H1 (cell line): ENCODE results near the gene DFFB. TPM values are rescaled to one million over a fixed set of nuclear protein-coding genes. Genes with fewer than 3 reads are reported as not detected.

Experiments used
- CTCF ChIA-PET: fragments of 300-600 bp; sonication (Branson Sonifier 250); formaldehyde crosslinking; loops from one replicate; lab custom pipeline; 2021; ENCODE audit not compliant: partially characterized antibody; lab: Charles Lee
- POLR2A ChIA-PET: fragments of 300-600 bp; sonication (Branson Sonifier 250); formaldehyde crosslinking; loops from one replicate; lab custom pipeline; 2021; ENCODE audit warnings: inconsistent platforms; ENCODE audit not compliant: partially characterized antibody; lab: Charles Lee
- DNase-seq, 2 experiments: peaks; one replicate each; pipeline versions ENCODE4 v3.0.0 to v3.0.0-alpha.2; 2010 to 2022; ENCODE audit warnings: low spot score in 2 of 2, low read depth in 1 of 2, mixed read lengths in 1 of 2
- FAIRE-seq: peaks from 2 replicates; lab custom pipeline; 2011; peaks lifted over from hg19 to GRCh38; lab: Jason Lieb, UNC
- H2AFZ ChIP-seq: 2 replicates; pipeline ENCODE4 v1.8.1; 2012; ENCODE audit warnings: low read length, inconsistent platforms
- H2AK5ac ChIP-seq: 2 replicates; pipeline ENCODE4 v1.6.1; 2013; ENCODE audit warnings: low read depth, low read length
- H2BK120ac ChIP-seq: replicated peaks from 2 replicates; pipeline ENCODE3; 2013; ENCODE audit warnings: low read depth, low read length, inconsistent platforms
- H2BK12ac ChIP-seq: 2 replicates; pipeline ENCODE4 v1.6.1; 2013; ENCODE audit warnings: low read depth, low read length
- H2BK15ac ChIP-seq: 2 replicates; pipeline ENCODE4 v1.6.1; 2013; ENCODE audit warnings: low read length
- H2BK20ac ChIP-seq: 2 replicates; pipeline ENCODE4 v1.6.1; 2013; ENCODE audit warnings: low read length
- H2BK5ac ChIP-seq: 2 replicates; pipeline ENCODE4 v1.6.1; 2013; ENCODE audit warnings: low read depth, low read length
- H3K14ac ChIP-seq: 2 replicates; pipeline ENCODE4 v1.6.1; 2013; ENCODE audit warnings: inconsistent platforms; ENCODE audit not compliant: insufficient read length
- H3K18ac ChIP-seq: 2 replicates; pipeline ENCODE4 v1.6.1; 2013; ENCODE audit warnings: low read length; ENCODE audit errors: extremely low read depth
- H3K23ac ChIP-seq: 2 replicates; pipeline ENCODE4 v1.6.1; 2013; ENCODE audit warnings: inconsistent platforms; ENCODE audit not compliant: insufficient read length
- H3K23me2 ChIP-seq: 2 replicates; pipeline ENCODE4 v1.6.1; 2013; ENCODE audit warnings: low read depth, low read length
- H3K27ac ChIP-seq: 2 replicates; pipeline ENCODE4 v1.6.1; 2011; ENCODE audit warnings: low read depth, low read length, inconsistent platforms
- H3K27me3 ChIP-seq, 4 experiments: replicated peaks in 1 of 4; 1 replicate in 1 of 4; 2 replicates in 3 of 4; pipeline versions ENCODE4 v1.6.1 to v1.8.1; 2011 to 2013; ENCODE audit warnings: low read length in 3 of 4, mild to moderate bottlenecking in 3 of 4, inconsistent platforms in 2 of 4, mixed read lengths in 2 of 4, moderate library complexity in 1 of 4; ENCODE audit not compliant: control insufficient read depth in 3 of 4, insufficient read depth in 3 of 4; ENCODE audit errors: extremely low read depth in 1 of 4
- H3K36me3 ChIP-seq, 4 experiments: 2 replicates each; pipeline versions ENCODE4 v1.6.1 to v1.8.1; 2011 to 2013; ENCODE audit warnings: mild to moderate bottlenecking in 4 of 4, low read length in 3 of 4, moderate library complexity in 2 of 4, control low read depth in 1 of 4, inconsistent platforms in 1 of 4; ENCODE audit not compliant: insufficient read depth in 4 of 4, control insufficient read depth in 2 of 4
- H3K4ac ChIP-seq: replicated peaks from 2 replicates; pipeline ENCODE3; 2013; ENCODE audit warnings: low read length, low read depth, mixed read lengths, inconsistent platforms; ENCODE audit not compliant: insufficient read length
- H3K4me1 ChIP-seq, 4 experiments: replicated peaks in 1 of 4; 1 replicate in 1 of 4; 2 replicates in 3 of 4; pipeline versions ENCODE4 v1.6.1 to v1.8.1; 2011 to 2013; ENCODE audit warnings: low read length in 3 of 4, inconsistent platforms in 2 of 4, mixed read lengths in 1 of 4; ENCODE audit not compliant: insufficient read depth in 4 of 4, control insufficient read depth in 3 of 4
- H3K4me2 ChIP-seq, 2 experiments: 2 replicates each; pipeline versions ENCODE4 v1.6.1 to v1.8.1; 2011 to 2013; ENCODE audit warnings: low read depth in 2 of 2, low read length in 2 of 2, control low read depth in 1 of 2, inconsistent platforms in 1 of 2, mild to moderate bottlenecking in 1 of 2; ENCODE audit not compliant: insufficient read depth in 1 of 2
- H3K4me3 ChIP-seq, 4 experiments: fragments of 200-600, 300-600 bp in 1 of 4; sonication (generic), shearing (Covaris generic), sonication (Bioruptor Twin) in 1 of 4; 2 replicates each; pipeline versions ENCODE4 v1.5.1 to v1.8.1; 2011 to 2016; ENCODE audit warnings: low read length in 4 of 4, low read depth in 3 of 4, control low read depth in 2 of 4, inconsistent platforms in 2 of 4, mild to moderate bottlenecking in 2 of 4, mixed read lengths in 1 of 4, moderate library complexity in 1 of 4; ENCODE audit not compliant: insufficient read depth in 2 of 4; ENCODE audit errors: extremely low read depth in 1 of 4
- H3K56ac ChIP-seq: replicated peaks from 2 replicates; pipeline ENCODE3; 2013; ENCODE audit warnings: low read depth, mild to moderate bottlenecking, mixed read lengths, low read length, inconsistent platforms; ENCODE audit not compliant: insufficient read length
- H3K79me1 ChIP-seq: 2 replicates; pipeline ENCODE4 v1.6.1; 2013; ENCODE audit warnings: low read depth, low read length, control low read depth
- H3K79me2 ChIP-seq, 2 experiments: 2 replicates each; pipeline versions ENCODE4 v1.6.1 to v1.8.1; 2012 to 2013; ENCODE audit warnings: low read length in 2 of 2, mild to moderate bottlenecking in 2 of 2, inconsistent platforms in 1 of 2; ENCODE audit not compliant: insufficient read depth in 2 of 2, control insufficient read depth in 1 of 2
- H3K9ac ChIP-seq, 4 experiments: replicated peaks in 1 of 4; 1 replicate in 1 of 4; 2 replicates in 3 of 4; pipeline versions ENCODE4 v1.6.1 to v1.8.1; 2011 to 2013; ENCODE audit warnings: low read depth in 3 of 4, low read length in 3 of 4, control low read depth in 2 of 4, mild to moderate bottlenecking in 2 of 4, moderate library complexity in 2 of 4, inconsistent platforms in 1 of 4; ENCODE audit errors: extremely low read depth in 1 of 4
- H3K9me3 ChIP-seq, 2 experiments: 2 replicates each; pipeline versions ENCODE4 v1.6.1 to v1.8.1; 2012 to 2013; ENCODE audit warnings: mild to moderate bottlenecking in 2 of 2, moderate library complexity in 2 of 2, control low read depth in 1 of 2, inconsistent platforms in 1 of 2, low read depth in 1 of 2, low read length in 1 of 2, mixed read lengths in 1 of 2; ENCODE audit not compliant: insufficient read depth in 2 of 2
- H4K20me1 ChIP-seq, 2 experiments: replicated peaks in 1 of 2; 2 replicates each; pipeline versions ENCODE3 to v1.8.1; 2011 to 2013; ENCODE audit warnings: inconsistent platforms in 2 of 2, low read length in 2 of 2, mild to moderate bottlenecking in 1 of 2; ENCODE audit not compliant: insufficient read depth in 2 of 2, control insufficient read depth in 1 of 2
- H4K5ac ChIP-seq: 2 replicates; pipeline ENCODE4 v1.6.1; 2013; ENCODE audit warnings: low read length, low read depth, mixed read lengths, inconsistent platforms; ENCODE audit not compliant: insufficient read length
- H4K8ac ChIP-seq: 2 replicates; pipeline ENCODE4 v1.8.0; 2013; ENCODE audit warnings: mild to moderate bottlenecking, moderate library complexity, low read length, inconsistent platforms; ENCODE audit not compliant: insufficient read depth; ENCODE audit errors: extremely low read depth
- H4K91ac ChIP-seq: replicated peaks from 2 replicates; pipeline ENCODE3; 2013; ENCODE audit warnings: low read length, mixed read lengths, inconsistent platforms; ENCODE audit not compliant: insufficient read length
- RAD21 ChIP-seq, 2 experiments: IDR thresholded peaks in 1 of 2; conservative IDR thresholded peaks in 1 of 2; 2 replicates each; pipeline ENCODE4 v1.6.1; 2011; ENCODE audit warnings: low read depth in 2 of 2, low read length in 2 of 2, improper control_type of control experiment in 1 of 2, inconsistent platforms in 1 of 2, mild to moderate bottlenecking in 1 of 2, moderate library complexity in 1 of 2
- SUZ12 ChIP-seq: fragments of 200-600 bp; sonication (generic); IDR thresholded peaks from 2 replicates; pipeline ENCODE4 v1.6.1; 2012; ENCODE audit warnings: mild to moderate bottlenecking, inconsistent platforms, low read length, moderate library complexity, mixed read lengths
- TAF1 ChIP-seq: IDR thresholded peaks from 2 replicates; pipeline ENCODE4 v1.6.1; 2011; ENCODE audit warnings: mild to moderate bottlenecking, low read depth, low read length
- TAF7 ChIP-seq: optimal IDR thresholded peaks from 2 replicates; pipeline ENCODE3; 2011; ENCODE audit warnings: low read depth, mild to moderate bottlenecking, inconsistent platforms, low read length, moderate library complexity, borderline replicate concordance
- WGBS, 2 experiments: shearing (Covaris generic) in 1 of 2; methylation state at CpG; one replicate each; pipeline versions ENCODE4 v1.1.6 to v1.1.7; 2013 to 2015; ENCODE audit warnings: low lambda C conversion rate in 2 of 2, mixed read lengths in 2 of 2, inconsistent platforms in 1 of 2, low coverage in 1 of 2, missing lambda C conversion rate in 1 of 2; ENCODE audit not compliant: insufficient replicate concordance in 2 of 2, insufficient coverage in 1 of 2, insufficient read length in 1 of 2; ENCODE audit errors: extremely low coverage in 1 of 2, missing lambda C conversion rate in 1 of 2; 5-methylcytosine and 5-hydroxymethylcytosine counted together
- polyA plus RNA-seq, 7 experiments: library from polyadenylated mRNA; depleted of rRNA in 3 of 7; stranded (reverse) in 5 of 7; unstranded in 2 of 7; fragments of >200 nt in 5 of 7; fragments of 200-250 nt in 2 of 7; gene quantifications; 1 replicate in 5 of 7; 2 replicates in 1 of 7; 4 replicates in 1 of 7; pipeline versions ENCODE4 v1.2.1 to v1.2.3, GENCODE V29; 2011 to 2013; ENCODE audit warnings: missing spikeins in 2 of 7, mixed read lengths in 2 of 7
- total RNA-seq: library from RNA; stranded (reverse); fragmentation: NEBNext Ultra II Directional; extraction: Animal tissue kit (Norgen Biotek cat#: 25700); gene quantifications from 2 replicates; pipeline ENCODE4 v1.2.1, GENCODE V29; 2021

DFFB gene
- total and polyA plus RNA-seq, 2 of the 8 experiments (the other 6 are each of a cell fraction or from before 2014, with no cell fraction given) = 8.6 to 11.9 TPM

DNA sequence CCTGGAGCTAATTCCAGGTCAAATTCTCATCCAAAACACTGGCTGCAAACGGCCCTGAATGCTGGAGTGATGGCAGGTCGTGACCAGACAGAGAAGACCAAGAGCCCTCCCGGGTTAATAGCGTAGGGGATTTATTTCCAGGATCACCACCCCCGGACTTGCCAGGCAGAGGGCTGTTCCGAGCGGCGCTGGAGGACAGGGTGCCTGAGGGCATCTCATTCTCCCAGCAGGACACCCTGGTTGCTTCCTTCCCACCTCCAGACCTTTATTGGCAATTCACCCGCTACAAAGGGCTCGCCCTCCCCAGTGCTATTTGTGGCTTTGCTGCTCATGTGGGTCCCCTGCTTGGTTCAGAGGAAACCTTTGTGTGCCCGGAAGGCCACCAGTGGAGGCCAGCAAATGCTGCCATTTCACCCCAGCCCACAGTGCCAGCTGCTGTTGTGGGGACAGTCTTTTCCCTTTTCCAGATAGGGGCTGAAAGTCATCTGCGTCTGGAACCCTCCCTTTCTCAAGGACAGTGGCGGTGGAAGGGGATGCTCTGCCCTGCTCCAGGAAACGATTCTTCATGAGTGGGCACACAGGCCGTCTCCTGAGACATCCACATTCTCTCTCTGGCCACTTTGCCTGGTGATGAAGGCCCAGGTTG is 61.8 kb downstream of the DFFB start:
- DNase-seq = no peak
- CTCF ChIA-PET = no interaction called here
- H3K79me2 ChIP-seq = no peaks in the 10 kb centered on the region

More for the DNA sequence above, 61.8 kb downstream of the DFFB start:
- H3K36me3 ChIP-seq = no peaks in the 10 kb centered on the region
- no peaks in the 10 kb centered on the region for H3K27me3 ChIP-seq
- H3K4me1 ChIP-seq = no peaks in the 10 kb centered on the region; a peak in 1 of 7 replicates
- peaks cover 4% of the 10 kb centered on the region in 2 experiments; a peak in 2 of 4 replicates for H3K9me3 ChIP-seq
- H3K9ac ChIP-seq = no peak overlapping the region
- H3K4me3 ChIP-seq = no peak overlapping the region
- no peak overlapping the region for H3K4me2 ChIP-seq
- no peak overlapping the region for H2BK20ac ChIP-seq
- no peak overlapping the region for H4K5ac ChIP-seq
- POLR2A ChIA-PET = no interaction called here
- H3K79me1 ChIP-seq = no peaks in the 10 kb centered on the region
- H2BK12ac ChIP-seq = no peak overlapping the region
- H4K20me1 ChIP-seq = no peaks in the 10 kb centered on the region
- H2BK15ac ChIP-seq = no peak overlapping the region
- 88% methylated on average over 15 of the region's 15 CpGs; no CpG with 5 or more reads in 1 of the 2 experiments for WGBS, 2 experiments
- TF ChIP-seq TAF7 = no peak
- TF ChIP-seq SUZ12 = no peak
- TF ChIP-seq RAD21 (IDR thresholded peaks at IDR 0.05 in 1 of 2, conservative IDR thresholded peaks at IDR 0.05 in 1 of 2; ENCODE audit: low read depth in 2 of 2, low read length in 2 of 2) = no peak
- TF ChIP-seq TAF1 = no peak
- H2BK120ac ChIP-seq = no peak overlapping the region
- H2AFZ ChIP-seq = no peak overlapping the region
- no peak overlapping the region for H3K4ac ChIP-seq
- no peak overlapping the region for H3K23ac ChIP-seq
- no peak overlapping the region for H4K91ac ChIP-seq
- no peak overlapping the region for H3K18ac ChIP-seq
- no peak for FAIRE-seq
- no peak overlapping the region for H3K56ac ChIP-seq
- no peak overlapping the region for H2AK5ac ChIP-seq
- H2BK5ac ChIP-seq = no peak overlapping the region; the same call in 1 of the 2 replicates
- no peak overlapping the region for H3K27ac ChIP-seq
- no peaks in the 10 kb centered on the region for H3K23me2 ChIP-seq
- no peak overlapping the region for H3K14ac ChIP-seq
- H4K8ac ChIP-seq = no peak overlapping the region
